ENCODE results near the gene KLK1.

Gene KLK1

DNA sequence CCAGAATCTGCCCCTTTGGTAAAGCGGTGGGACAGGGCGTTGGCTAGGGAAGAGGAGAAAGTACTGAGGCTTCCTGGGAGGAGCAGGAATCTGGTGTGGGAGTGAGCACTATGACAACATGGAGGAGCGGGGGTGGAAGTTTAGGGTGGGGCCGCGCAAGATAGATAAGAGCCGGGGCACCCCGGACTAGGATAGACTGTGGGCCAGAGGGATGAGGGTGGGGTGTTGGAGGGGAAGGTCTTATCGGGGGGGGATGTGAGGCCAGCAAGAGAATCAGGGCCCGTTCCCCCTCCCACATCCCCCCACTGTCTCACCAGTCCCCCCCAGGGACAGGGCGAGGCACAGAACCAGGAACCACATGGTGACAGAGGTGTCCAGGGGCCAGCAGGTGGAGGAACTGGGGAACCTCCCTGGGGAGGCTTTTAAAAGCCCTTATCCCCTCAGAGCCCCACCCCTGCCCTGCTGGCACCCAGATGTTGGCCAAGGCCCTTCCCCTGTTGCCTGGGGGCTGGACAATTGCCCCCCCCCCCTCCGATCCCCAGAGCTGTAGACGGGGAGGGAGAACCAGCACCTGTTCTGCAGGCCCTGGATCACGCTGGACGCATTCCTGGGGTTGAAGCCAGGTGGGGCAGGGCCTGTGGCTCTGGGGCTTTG is at the start of gene KLK1:
KLK1 (minus strand) TSS at position 399 of the 654 bp plus-strand sequence; CDS start at position 360, 39 bp downstream.
- Histone ChIP-seq H3K36me3 (ENCODE audit: control insufficient read depth, insufficient read depth, low read length) (no peaks in the 10 kb centered on the region), H3K4me1 (ENCODE audit: control insufficient read depth, insufficient read depth, low read length) (peaks cover 4% of the 10 kb centered on the region; the same call in 1 of the 2 replicates), H3K4me3 (ENCODE audit: low read length) (no peak within 1 kb of the TSS), H3K27ac (ENCODE audit: low read length) (no peak within 1 kb of the TSS), H3K27me3 (ENCODE audit: control insufficient read depth, insufficient read depth, low read length) (no peaks in the 10 kb centered on the region), H3K9me3 (ENCODE audit: control insufficient read depth, insufficient read depth, low read length) (no peaks in the 10 kb centered on the region)
- no CpG with 5 or more reads among the region's 14 CpGs for WGBS (ENCODE audit: insufficient coverage, insufficient read length)
- no peak for DNase-seq (ENCODE audit: low read depth, low spot score)

GRCh38 chr19:50873056-50873455 is 49.5 kb upstream of the KLK1 start, which contains the start of gene KLK2:
Gene KLK2, plus strand, starts transcription at chr19:50873439. Its CDS starts 35 bp downstream, at chr19:50873474.
- Histone ChIP-seq H3K36me3 (ENCODE audit: control insufficient read depth, insufficient read depth, low read length) (no peaks in the 10 kb centered on the region), H3K9me3 (ENCODE audit: control insufficient read depth, insufficient read depth, low read length) (no peaks in the 10 kb centered on the region; the same call in 1 of the 2 replicates), H3K27ac (ENCODE audit: low read length) (no peak within 1 kb of the TSS), H3K4me3 (ENCODE audit: low read length) (no peak within 1 kb of the TSS), H3K4me1 (ENCODE audit: control insufficient read depth, insufficient read depth, low read length) (no peaks in the 10 kb centered on the region), H3K27me3 (ENCODE audit: control insufficient read depth, insufficient read depth, low read length) (no peaks in the 10 kb centered on the region; the same call in 1 of the 2 replicates)
- DNase-seq (ENCODE audit: low read depth, low spot score) = no peak
- no CpG with 5 or more reads among the region's 3 CpGs for WGBS (ENCODE audit: insufficient coverage, insufficient read length)

DNA sequence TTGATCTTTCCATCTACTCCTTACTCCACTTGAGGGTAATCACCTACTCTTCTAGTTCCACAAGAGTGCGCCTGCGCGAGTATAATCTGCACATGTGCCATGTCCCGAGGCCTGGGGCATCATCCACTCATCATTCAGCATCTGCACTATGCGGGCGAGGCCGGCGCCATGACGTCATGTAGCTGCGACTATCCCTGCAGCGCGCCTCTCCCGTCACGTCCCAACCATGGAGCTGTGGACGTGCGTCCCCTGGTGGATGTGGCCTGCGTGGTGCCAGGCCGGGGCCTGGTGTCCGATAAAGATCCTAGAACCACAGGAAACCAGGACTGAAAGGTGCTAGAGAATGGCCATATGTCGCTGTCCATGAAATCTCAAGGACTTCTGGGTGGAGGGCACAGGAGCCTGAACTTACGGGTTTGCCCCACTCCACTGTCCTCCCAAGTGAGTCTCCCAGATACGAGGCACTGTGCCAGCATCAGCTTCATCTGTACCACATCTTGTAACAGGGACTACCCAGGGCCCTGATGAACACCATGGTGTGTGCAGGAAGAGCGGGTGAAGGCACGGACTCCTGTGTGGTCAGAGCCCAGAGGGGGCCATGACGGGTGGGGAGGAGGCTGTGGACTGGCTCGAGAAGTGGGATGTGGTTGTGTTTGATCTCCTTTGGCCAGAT is 47.0 kb upstream of the KLK1 start:
- DNase-seq (ENCODE audit: low read depth, low spot score) = no peak
- Histone ChIP-seq H3K36me3 (ENCODE audit: control insufficient read depth, insufficient read depth, low read length) (no peaks in the 10 kb centered on the region), H3K9me3 (ENCODE audit: control insufficient read depth, insufficient read depth, low read length) (no peaks in the 10 kb centered on the region; the same call in 1 of the 2 replicates), H3K4me3 (ENCODE audit: low read length) (no peak overlapping the region), H3K27ac (ENCODE audit: low read length) (no peak overlapping the region), H3K27me3 (ENCODE audit: control insufficient read depth, insufficient read depth, low read length) (no peaks in the 10 kb centered on the region; the same call in 1 of the 2 replicates), H3K4me1 (ENCODE audit: control insufficient read depth, insufficient read depth, low read length) (no peaks in the 10 kb centered on the region)
- WGBS (ENCODE audit: insufficient coverage, insufficient read length) = no CpG with 5 or more reads among the region's 26 CpGs

- Histone ChIP-seq H3K27me3 (ENCODE audit: control insufficient read depth, insufficient read depth, low read length) (no peaks in the 10 kb centered on the region), H3K27ac (ENCODE audit: low read length) (no peak overlapping the region), H3K36me3 (ENCODE audit: control insufficient read depth, insufficient read depth, low read length) (no peaks in the 10 kb centered on the region), H3K9me3 (ENCODE audit: control insufficient read depth, insufficient read depth, low read length) (no peaks in the 10 kb centered on the region; the same call in 1 of the 2 replicates), H3K4me1 (ENCODE audit: control insufficient read depth, insufficient read depth, low read length) (no peaks in the 10 kb centered on the region), H3K4me3 (ENCODE audit: low read length) (no peak overlapping the region)
- DNase-seq (ENCODE audit: low read depth, low spot score) = no peak
- WGBS (ENCODE audit: insufficient coverage, insufficient read length) = no CpG with 5 or more reads among the region's 4 CpGs
Measured at GRCh38 chr19:50869479-50869878, 45.9 kb upstream of the KLK1 start.

DNA sequence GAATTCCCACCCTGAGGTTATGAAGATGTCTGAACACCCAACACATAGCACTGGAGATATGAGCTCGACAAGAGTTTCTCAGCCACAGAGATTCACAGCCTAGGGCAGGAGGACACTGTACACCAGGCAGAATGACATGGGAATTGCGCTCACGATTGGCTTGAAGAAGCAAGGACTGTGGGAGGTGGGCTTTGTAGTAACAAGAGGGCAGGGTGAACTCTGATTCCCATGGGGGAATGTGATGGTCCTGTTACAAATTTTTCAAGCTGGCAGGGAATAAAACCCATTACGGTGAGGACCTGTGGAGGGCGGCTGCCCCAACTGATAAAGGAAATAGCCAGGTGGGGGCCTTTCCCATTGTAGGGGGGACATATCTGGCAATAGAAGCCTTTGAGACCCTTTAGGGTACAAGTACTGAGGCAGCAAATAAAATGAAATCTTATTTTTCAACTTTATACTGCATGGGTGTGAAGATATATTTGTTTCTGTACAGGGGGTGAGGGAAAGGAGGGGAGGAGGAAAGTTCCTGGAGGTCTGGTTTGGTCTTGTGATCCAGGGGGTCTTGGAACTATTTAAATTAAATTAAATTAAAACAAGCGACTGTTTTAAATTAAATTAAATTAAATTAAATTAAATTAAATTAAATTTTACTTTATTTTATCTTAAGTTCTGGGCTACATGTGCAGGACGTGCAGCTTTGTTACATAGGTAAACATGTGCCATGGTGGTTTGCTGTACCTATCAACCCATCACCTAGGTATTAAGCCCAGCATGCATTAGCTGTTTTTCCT is 38.1 kb upstream of the KLK1 start:
- Histone ChIP-seq H3K27me3 (ENCODE audit: control insufficient read depth, insufficient read depth, low read length) (no peaks in the 10 kb centered on the region), H3K4me3 (ENCODE audit: low read length) (no peak overlapping the region), H3K4me1 (ENCODE audit: control insufficient read depth, insufficient read depth, low read length) (no peaks in the 10 kb centered on the region), H3K9me3 (ENCODE audit: control insufficient read depth, insufficient read depth, low read length) (peaks cover 6% of the 10 kb centered on the region), H3K27ac (ENCODE audit: low read length) (no peak overlapping the region), H3K36me3 (ENCODE audit: control insufficient read depth, insufficient read depth, low read length) (no peaks in the 10 kb centered on the region)
- no peak for DNase-seq (ENCODE audit: low read depth, low spot score)
- no CpG with 5 or more reads among the region's 7 CpGs for WGBS (ENCODE audit: insufficient coverage, insufficient read length)

DNA sequence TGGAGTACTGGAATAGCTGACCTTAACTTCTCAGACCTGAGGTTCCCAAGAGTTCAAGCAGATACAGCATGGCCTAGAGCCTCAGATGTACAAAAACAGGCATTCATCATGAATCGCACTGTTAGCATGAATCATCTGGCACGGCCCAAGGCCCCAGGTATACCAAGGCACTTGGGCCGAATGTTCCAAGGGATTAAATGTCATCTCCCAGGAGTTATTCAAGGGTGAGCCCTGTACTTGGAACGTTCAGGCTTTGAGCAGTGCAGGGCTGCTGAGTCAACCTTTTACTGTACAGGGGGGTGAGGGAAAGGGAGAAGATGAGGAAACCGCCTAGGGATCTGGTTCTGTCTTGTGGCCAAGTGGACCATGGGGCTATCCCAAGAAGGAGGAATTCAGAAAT is 37.4 kb upstream of the KLK1 start:
- no peak for DNase-seq (ENCODE audit: low read depth, low spot score)
- no peak overlapping the region for H3K27ac ChIP-seq (ENCODE audit: low read length)
- H3K36me3 ChIP-seq (ENCODE audit: control insufficient read depth, insufficient read depth, low read length) = no peaks in the 10 kb centered on the region
- no peaks in the 10 kb centered on the region for H3K4me1 ChIP-seq (ENCODE audit: control insufficient read depth, insufficient read depth, low read length)
- peaks cover 6% of the 10 kb centered on the region; the same call in 1 of the 2 replicates for H3K9me3 ChIP-seq (ENCODE audit: control insufficient read depth, insufficient read depth, low read length)
- H3K4me3 ChIP-seq (ENCODE audit: low read length) = no peak overlapping the region
- no CpG with 5 or more reads among the region's 5 CpGs for WGBS (ENCODE audit: insufficient coverage, insufficient read length)
- no peaks in the 10 kb centered on the region for H3K27me3 ChIP-seq (ENCODE audit: control insufficient read depth, insufficient read depth, low read length)

DNA sequence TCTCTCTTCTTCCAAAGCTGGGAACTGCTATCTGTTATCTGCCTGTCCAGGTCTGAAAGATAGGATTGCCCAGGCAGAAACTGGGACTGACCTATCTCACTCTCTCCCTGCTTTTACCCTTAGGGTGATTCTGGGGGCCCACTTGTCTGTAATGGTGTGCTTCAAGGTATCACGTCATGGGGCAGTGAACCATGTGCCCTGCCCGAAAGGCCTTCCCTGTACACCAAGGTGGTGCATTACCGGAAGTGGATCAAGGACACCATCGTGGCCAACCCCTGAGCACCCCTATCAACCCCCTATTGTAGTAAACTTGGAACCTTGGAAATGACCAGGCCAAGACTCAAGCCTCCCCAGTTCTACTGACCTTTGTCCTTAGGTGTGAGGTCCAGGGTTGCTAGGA is 36.3 kb upstream of the KLK1 start:
- no peak for DNase-seq (ENCODE audit: low read depth, low spot score)
- Histone ChIP-seq H3K27me3 (ENCODE audit: control insufficient read depth, insufficient read depth, low read length) (no peaks in the 10 kb centered on the region), H3K27ac (ENCODE audit: low read length) (no peak overlapping the region), H3K4me1 (ENCODE audit: control insufficient read depth, insufficient read depth, low read length) (no peaks in the 10 kb centered on the region), H3K9me3 (ENCODE audit: control insufficient read depth, insufficient read depth, low read length) (peaks cover 6% of the 10 kb centered on the region), H3K4me3 (ENCODE audit: low read length) (no peak overlapping the region), H3K36me3 (ENCODE audit: control insufficient read depth, insufficient read depth, low read length) (no peaks in the 10 kb centered on the region)
- no CpG with 5 or more reads among the region's 4 CpGs for WGBS (ENCODE audit: insufficient coverage, insufficient read length)

DNA sequence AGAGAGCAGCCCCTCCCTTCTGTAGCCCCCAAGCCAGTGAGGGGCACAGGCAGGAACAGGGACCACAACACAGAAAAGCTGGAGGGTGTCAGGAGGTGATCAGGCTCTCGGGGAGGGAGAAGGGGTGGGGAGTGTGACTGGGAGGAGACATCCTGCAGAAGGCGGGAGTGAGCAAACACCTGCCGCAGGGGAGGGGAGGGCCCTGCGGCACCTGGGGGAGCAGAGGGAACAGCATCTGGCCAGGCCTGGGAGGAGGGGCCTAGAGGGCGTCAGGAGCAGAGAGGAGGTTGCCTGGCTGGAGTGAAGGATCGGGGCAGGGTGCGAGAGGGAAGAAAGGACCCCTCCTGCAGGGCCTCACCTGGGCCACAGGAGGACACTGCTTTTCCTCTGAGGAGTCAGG is 35.3 kb upstream of the KLK1 start:
- no CpG with 5 or more reads among the region's 7 CpGs for WGBS (ENCODE audit: insufficient coverage, insufficient read length)
- Histone ChIP-seq H3K27me3 (ENCODE audit: control insufficient read depth, insufficient read depth, low read length) (no peaks in the 10 kb centered on the region), H3K4me3 (ENCODE audit: low read length) (no peak overlapping the region), H3K36me3 (ENCODE audit: control insufficient read depth, insufficient read depth, low read length) (no peaks in the 10 kb centered on the region), H3K27ac (ENCODE audit: low read length) (no peak overlapping the region), H3K4me1 (ENCODE audit: control insufficient read depth, insufficient read depth, low read length) (no peaks in the 10 kb centered on the region), H3K9me3 (ENCODE audit: control insufficient read depth, insufficient read depth, low read length) (peaks cover 6% of the 10 kb centered on the region)
- no peak for DNase-seq (ENCODE audit: low read depth, low spot score)

DNA sequence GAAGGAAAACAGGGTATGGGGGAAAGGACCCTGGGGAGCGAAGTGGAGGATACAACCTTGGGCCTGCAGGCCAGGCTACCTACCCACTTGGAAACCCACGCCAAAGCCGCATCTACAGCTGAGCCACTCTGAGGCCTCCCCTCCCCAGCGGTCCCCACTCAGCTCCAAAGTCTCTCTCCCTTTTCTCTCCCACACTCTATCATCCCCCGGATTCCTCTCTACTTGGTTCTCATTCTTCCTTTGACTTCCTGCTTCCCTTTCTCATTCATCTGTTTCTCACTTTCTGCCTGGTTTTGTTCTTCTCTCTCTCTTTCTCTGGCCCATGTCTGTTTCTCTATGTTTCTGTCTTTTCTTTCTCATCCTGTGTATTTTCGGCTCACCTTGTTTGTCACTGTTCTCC is 33.8 kb upstream of the KLK1 start:
- Histone ChIP-seq H3K36me3 (ENCODE audit: control insufficient read depth, insufficient read depth, low read length) (no peaks in the 10 kb centered on the region), H3K4me3 (ENCODE audit: low read length) (no peak overlapping the region), H3K4me1 (ENCODE audit: control insufficient read depth, insufficient read depth, low read length) (no peaks in the 10 kb centered on the region), H3K9me3 (ENCODE audit: control insufficient read depth, insufficient read depth, low read length) (peaks cover 6% of the 10 kb centered on the region), H3K27ac (ENCODE audit: low read length) (no peak overlapping the region), H3K27me3 (ENCODE audit: control insufficient read depth, insufficient read depth, low read length) (no peaks in the 10 kb centered on the region)
- DNase-seq (ENCODE audit: low read depth, low spot score) = no peak
- no CpG with 5 or more reads among the region's 6 CpGs for WGBS (ENCODE audit: insufficient coverage, insufficient read length)

- Histone ChIP-seq H3K4me3 (ENCODE audit: low read length) (no peak within 1 kb of the TSS), H3K27me3 (ENCODE audit: control insufficient read depth, insufficient read depth, low read length) (peaks cover 2% of the 10 kb centered on the region; the same call in 1 of the 2 replicates), H3K27ac (ENCODE audit: low read length) (no peak within 1 kb of the TSS), H3K36me3 (ENCODE audit: control insufficient read depth, insufficient read depth, low read length) (no peaks in the 10 kb centered on the region), H3K9me3 (ENCODE audit: control insufficient read depth, insufficient read depth, low read length) (peaks cover under 1% of the 10 kb centered on the region), H3K4me1 (ENCODE audit: control insufficient read depth, insufficient read depth, low read length) (no peaks in the 10 kb centered on the region)
- DNase-seq (ENCODE audit: low read depth, low spot score) = no peak
- no CpG with 5 or more reads among the region's 9 CpGs for WGBS (ENCODE audit: insufficient coverage, insufficient read length)
Measured at GRCh38 chr19:50854636-50855410, 31.2 kb upstream of the KLK1 start, which contains the start of gene KLK3. Gene KLK3, plus strand, starts transcription at chr19:50854915. Its CDS starts 41 bp downstream, at chr19:50854956.

Measured in iPS DF 6.9 (cell line).